ENCODE measurements around the gene KRTAP10-9. TPM values are rescaled to one million over a fixed set of nuclear protein-coding genes. Genes with fewer than 3 reads are reported as not detected.
"Not testable (repeated sequence)": the region's sequence is repeated elsewhere in the genome, so short reads cannot be mapped to it uniquely, and the experiment has no call there.

The KRTAP10-9 gene
- total RNA-seq, 2 experiments from 2014 or later, result not detected

GRCh38 chr21:44653123-44653522, 26.2 kb downstream of the KRTAP10-9 start:
- Mint-ChIP-seq H3K9me3 (peaks cover 19% of the 10 kb centered on the region), H3K27ac (no peak overlapping the region), H3K27me3 (no peaks in the 10 kb centered on the region), H3K4me3 (no peak overlapping the region), H3K36me3 (peaks cover 16% of the 10 kb centered on the region), H3K4me1 (ENCODE audit: low read depth) (peaks cover 39% of the 10 kb centered on the region)
- no peak for DNase-seq
- POLR2A ChIA-PET, result no interaction called here
- CTCF ChIA-PET, result no interaction called here
- intact Hi-C loops (cut with micrococcal nuclease), result loop anchor here (10.0 kb wide), 1 partner anchor 68 kb away; the partner anchor contains the start of gene KRTAP10-5

- ChIA-PET POLR2A (no interaction called here), CTCF (no interaction called here)
- Mint-ChIP-seq H3K27me3 (no peaks in the 10 kb centered on the region), H3K27ac (peak overlapping the region; percentile 64), H3K36me3 (peaks cover 16% of the 10 kb centered on the region), H3K4me3 (no peak overlapping the region), H3K4me1 (ENCODE audit: low read depth) (peaks cover 46% of the 10 kb centered on the region), H3K9me3 (peaks cover 19% of the 10 kb centered on the region)
- intact Hi-C loops (cut with micrococcal nuclease), result loop anchor here (10.0 kb wide), 1 partner anchor 69 kb away; the partner anchor contains the start of gene KRTAP10-5
- peak; percentile 54 for DNase-seq
These were observed 27.0 kb downstream of the KRTAP10-9 start for GRCh38 chr21:44653656-44654575.

GRCh38 chr21:44654576-44655175, 27.8 kb downstream of the KRTAP10-9 start, which contains the start of gene KRTAP12-4:
Gene KRTAP12-4, minus strand, starts transcription at chr21:44654659. Its CDS starts 45 bp downstream, at chr21:44654614.
- H3K4me3 Mint-ChIP-seq, result no peak within 1 kb of the TSS
- H3K27me3 Mint-ChIP-seq, result no peaks in the 10 kb centered on the region
- CTCF ChIA-PET, result no interaction called here
- H3K9me3 Mint-ChIP-seq, result peaks cover 19% of the 10 kb centered on the region
- H3K27ac Mint-ChIP-seq, result peak within 1 kb of the TSS; percentile 64
- POLR2A ChIA-PET, result no interaction called here
- DNase-seq, result no peak
- peaks cover 16% of the 10 kb centered on the region for H3K36me3 Mint-ChIP-seq
- intact Hi-C loops (cut with micrococcal nuclease), result loop anchor here (10.0 kb wide), 1 partner anchor 70 kb away; the partner anchor contains the start of gene KRTAP10-5
- H3K4me1 Mint-ChIP-seq (ENCODE audit: low read depth), result peaks cover 51% of the 10 kb centered on the region

- CTCF ChIA-PET, result no interaction called here
- H3K4me3 Mint-ChIP-seq, result peak overlapping the region; percentile 67
- H3K36me3 Mint-ChIP-seq, result peaks cover 16% of the 10 kb centered on the region
- peaks cover 22% of the 10 kb centered on the region for H3K9me3 Mint-ChIP-seq
- no peaks in the 10 kb centered on the region for H3K27me3 Mint-ChIP-seq
- POLR2A ChIA-PET, result interaction anchor here (1.2 to 1.3 kb wide), 2 partner anchors 10 to 38 kb away, joined by 3 to 4 read pairs; partner anchors contain the start of gene KRTAP10-11
- H3K27ac Mint-ChIP-seq, result peak overlapping the region; percentile 89
- intact Hi-C loops (cut with micrococcal nuclease), result loop anchor here (10.0 kb wide), 1 partner anchor 72 kb away; the partner anchor contains the start of gene KRTAP10-5
- H3K4me1 Mint-ChIP-seq (ENCODE audit: low read depth), result peaks cover 51% of the 10 kb centered on the region
- DNase-seq, result no peak
These were observed 30.0 kb downstream of the KRTAP10-9 start for GRCh38 chr21:44656868-44657267.

GRCh38 chr21:44657635-44658540, 31.0 kb downstream of the KRTAP10-9 start, which contains the start of gene KRTAP12-3:
Gene KRTAP12-3, plus strand, starts transcription at chr21:44657932. Its CDS starts 48 bp downstream, at chr21:44657980.
- peak; percentile 56 for DNase-seq
- H3K4me1 Mint-ChIP-seq (ENCODE audit: low read depth), result peaks cover 51% of the 10 kb centered on the region
- intact Hi-C loops (cut with micrococcal nuclease), result loop anchor here (10.0 kb wide), 1 partner anchor 73 kb away; the partner anchor contains the start of gene KRTAP10-5
- ChIA-PET POLR2A (interaction anchor here (0.7 to 1.3 kb wide), 4 partner anchors 9 to 39 kb away, joined by 3 to 5 read pairs (median 4); partner anchors contain the start of genes KRTAP10-11 and KRTAP12-2), CTCF (interaction anchor here (0.7 to 1.3 kb wide), 4 partner anchors 21 to 147 kb away, joined by 3 to 5 read pairs (median 3); no protein-coding TSS in a partner anchor)
- peak within 1 kb of the TSS; percentile 89 for H3K27ac Mint-ChIP-seq
- peak within 1 kb of the TSS; percentile 67 for H3K4me3 Mint-ChIP-seq
- no peaks in the 10 kb centered on the region for H3K27me3 Mint-ChIP-seq
- peaks cover 16% of the 10 kb centered on the region for H3K36me3 Mint-ChIP-seq
- peaks cover 24% of the 10 kb centered on the region for H3K9me3 Mint-ChIP-seq

GRCh38 chr21:44658541-44658910, 31.6 kb downstream of the KRTAP10-9 start:
- Mint-ChIP-seq H3K9me3 (peaks cover 24% of the 10 kb centered on the region), H3K4me1 (ENCODE audit: low read depth) (peaks cover 50% of the 10 kb centered on the region), H3K27me3 (no peaks in the 10 kb centered on the region), H3K36me3 (peaks cover 16% of the 10 kb centered on the region), H3K4me3 (peak overlapping the region; percentile 67), H3K27ac (peak overlapping the region; percentile 89)
- intact Hi-C loops (cut with micrococcal nuclease), result loop anchor here (10.0 kb wide), 1 partner anchor 74 kb away; the partner anchor contains the start of gene KRTAP10-5
- POLR2A ChIA-PET, result no interaction called here
- CTCF ChIA-PET, result interaction anchor here (1.0 to 1.3 kb wide), 2 partner anchors 20 to 148 kb away, joined by 3 to 5 read pairs; no protein-coding TSS in a partner anchor
- no peak for DNase-seq

GRCh38 chr21:44658913-44659595, 32.2 kb downstream of the KRTAP10-9 start:
- Mint-ChIP-seq H3K36me3 (peaks cover 16% of the 10 kb centered on the region), H3K4me3 (no peak overlapping the region), H3K9me3 (peaks cover 29% of the 10 kb centered on the region), H3K27me3 (no peaks in the 10 kb centered on the region), H3K4me1 (ENCODE audit: low read depth) (peaks cover 45% of the 10 kb centered on the region), H3K27ac (no peak overlapping the region)
- ChIA-PET POLR2A (no interaction called here), CTCF (interaction anchor here (1.0 kb wide), 1 partner anchor 20 kb away, joined by 3 read pairs; no protein-coding TSS in a partner anchor)
- peak; percentile 29 for DNase-seq
- intact Hi-C loops (cut with micrococcal nuclease), result loop anchor here (10.0 kb wide), 1 partner anchor 74 kb away; the partner anchor contains the start of gene KRTAP10-5

GRCh38 chr21:44661567-44661966, 34.7 kb downstream of the KRTAP10-9 start:
- intact Hi-C loops (cut with micrococcal nuclease); H3K27ac Mint-ChIP-seq; POLR2A ChIA-PET; H3K4me3 Mint-ChIP-seq; CTCF ChIA-PET; H3K27me3 Mint-ChIP-seq; DNase-seq: not testable (repeated sequence)
- H3K36me3 Mint-ChIP-seq, result peaks cover 11% of the 10 kb centered on the region
- peaks cover 28% of the 10 kb centered on the region for H3K4me1 Mint-ChIP-seq (ENCODE audit: low read depth)
- peaks cover 20% of the 10 kb centered on the region for H3K9me3 Mint-ChIP-seq

- CTCF ChIA-PET, result no interaction called here
- H3K9me3 Mint-ChIP-seq, result peaks cover 9% of the 10 kb centered on the region
- no peaks in the 10 kb centered on the region for H3K4me1 Mint-ChIP-seq (ENCODE audit: low read depth)
- POLR2A ChIA-PET, result no interaction called here
- H3K27ac Mint-ChIP-seq, result no peak overlapping the region
- peaks cover 2% of the 10 kb centered on the region for H3K36me3 Mint-ChIP-seq
- DNase-seq, result no peak
- intact Hi-C loops (cut with micrococcal nuclease), result no loop called here
- H3K4me3 Mint-ChIP-seq, result no peak overlapping the region
- no peaks in the 10 kb centered on the region for H3K27me3 Mint-ChIP-seq
These were observed 37.8 kb downstream of the KRTAP10-9 start for GRCh38 chr21:44664691-44665090.

- POLR2A ChIA-PET, result interaction anchor here (1.0 kb wide), 1 partner anchor 9 kb away, joined by 3 read pairs; the partner anchor contains the start of gene KRTAP12-3
These were observed 39.8 kb downstream of the KRTAP10-9 start, which contains the start of gene KRTAP12-2 for GRCh38 chr21:44666401-44667320. Gene KRTAP12-2, minus strand, starts transcription at chr21:44666927. Its CDS starts 41 bp downstream, at chr21:44666886.

More at GRCh38 chr21:44666401-44667320, 39.8 kb downstream of the KRTAP10-9 start, which contains the start of gene KRTAP12-2:
- CTCF ChIA-PET, result interaction anchor here (0.8 kb wide), 1 partner anchor 127 kb away, joined by 3 read pairs; no protein-coding TSS in a partner anchor
- H3K4me1 Mint-ChIP-seq (ENCODE audit: low read depth), result no peaks in the 10 kb centered on the region
- H3K27ac Mint-ChIP-seq, result no peak within 1 kb of the TSS
- intact Hi-C loops (cut with micrococcal nuclease), result no loop called here
- H3K4me3 Mint-ChIP-seq, result no peak within 1 kb of the TSS
- H3K9me3 Mint-ChIP-seq, result peaks cover 15% of the 10 kb centered on the region
- no peak for DNase-seq
- peaks cover 2% of the 10 kb centered on the region for H3K36me3 Mint-ChIP-seq
- H3K27me3 Mint-ChIP-seq, result no peaks in the 10 kb centered on the region

Measured in activated CD4-positive, alpha-beta memory T cell treated with anti-CD3 and anti-CD28 coated beads for 36 hours (primary cell).